GM19328 (cell line): ENCODE measurements around the gene MAMLD1.

Experiments used
- ATAC-seq: cut with Tn5 transposase; IDR thresholded peaks from one replicate; pipeline ENCODE4 v1.9.1; 2021; ENCODE audit warnings: mild to moderate bottlenecking, moderate library complexity; ENCODE audit not compliant: unreplicated experiment

Gene MAMLD1

DNA sequence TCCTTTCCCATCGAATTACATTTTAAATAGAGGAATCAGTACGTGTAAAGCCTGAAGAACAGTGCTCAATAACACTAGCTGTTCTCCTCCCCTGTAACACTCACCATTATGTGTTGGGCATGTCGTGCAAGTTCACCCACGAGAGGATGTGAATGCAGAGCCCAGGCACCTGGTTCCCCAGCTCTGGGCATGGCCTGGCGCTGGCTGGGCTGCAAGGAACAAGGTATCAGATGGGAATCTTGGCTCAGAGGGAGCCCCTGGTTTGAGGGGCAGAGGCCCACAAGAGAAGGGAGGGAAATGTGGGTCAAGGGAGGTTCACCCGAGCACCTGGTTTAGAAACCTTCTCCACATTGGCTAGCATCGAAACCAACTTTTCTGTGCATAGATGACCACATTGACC is 163.6 kb downstream of the MAMLD1 start:
- ATAC-seq = no peak

DNA sequence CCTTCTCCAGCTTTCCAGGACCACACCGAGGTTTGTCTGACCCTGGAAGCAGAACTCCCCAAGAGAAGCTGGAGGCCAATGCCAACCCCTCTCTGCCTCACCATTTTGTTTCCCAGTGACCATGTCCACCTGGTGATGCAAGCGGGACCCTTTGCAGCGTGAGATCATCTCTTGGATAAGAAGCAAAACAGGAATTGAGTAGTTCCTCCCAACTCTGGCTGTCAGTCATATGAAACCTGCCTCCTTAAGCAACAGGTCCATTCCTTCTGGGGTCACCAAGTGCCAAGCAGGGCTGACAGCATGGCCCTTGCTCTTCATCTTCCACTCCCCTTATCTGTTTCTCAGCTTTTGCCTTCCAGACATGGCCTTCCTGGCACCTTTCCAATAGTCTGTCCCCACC is 164.0 kb downstream of the MAMLD1 start:
- ATAC-seq = no peak

DNA sequence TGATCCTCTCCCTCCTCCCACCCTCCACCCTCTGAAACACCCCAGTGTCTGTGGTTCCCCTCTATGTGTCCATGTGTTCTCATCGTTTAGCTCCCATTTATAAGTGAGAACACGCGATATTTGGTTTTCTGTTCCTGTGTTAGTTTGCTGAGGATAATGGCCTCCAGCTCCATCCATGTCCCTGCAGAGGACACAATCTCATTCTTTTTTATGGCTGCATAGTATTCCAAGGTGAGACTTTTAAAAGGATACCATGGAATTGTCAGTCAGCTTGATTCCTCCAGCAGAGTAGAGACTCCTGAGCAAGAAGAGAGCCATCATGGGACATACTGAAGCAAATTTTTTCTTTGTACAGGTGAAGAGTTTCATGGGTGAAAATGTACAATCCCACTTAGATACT is 166.5 kb downstream of the MAMLD1 start:
- ATAC-seq = no peak

DNA sequence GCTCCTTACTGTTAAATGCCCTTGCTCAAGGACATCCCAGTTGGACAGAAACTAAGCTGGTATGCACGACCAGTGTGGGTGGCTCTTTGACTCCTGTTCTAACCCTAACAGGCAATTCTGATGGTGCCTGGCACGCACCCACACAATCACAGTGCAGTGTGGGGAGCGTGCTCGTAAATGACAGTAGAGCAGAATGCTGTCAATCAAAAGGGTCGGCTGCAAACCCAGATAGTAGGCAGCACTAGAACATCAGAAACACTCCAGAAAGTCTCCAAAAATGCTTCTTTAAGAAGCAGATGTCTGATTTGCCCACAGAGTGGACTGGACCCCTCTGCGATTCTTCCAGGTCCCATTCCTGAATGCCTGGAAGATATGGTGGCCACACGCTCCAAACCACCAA is 167.7 kb downstream of the MAMLD1 start:
- ATAC-seq = no peak

DNA sequence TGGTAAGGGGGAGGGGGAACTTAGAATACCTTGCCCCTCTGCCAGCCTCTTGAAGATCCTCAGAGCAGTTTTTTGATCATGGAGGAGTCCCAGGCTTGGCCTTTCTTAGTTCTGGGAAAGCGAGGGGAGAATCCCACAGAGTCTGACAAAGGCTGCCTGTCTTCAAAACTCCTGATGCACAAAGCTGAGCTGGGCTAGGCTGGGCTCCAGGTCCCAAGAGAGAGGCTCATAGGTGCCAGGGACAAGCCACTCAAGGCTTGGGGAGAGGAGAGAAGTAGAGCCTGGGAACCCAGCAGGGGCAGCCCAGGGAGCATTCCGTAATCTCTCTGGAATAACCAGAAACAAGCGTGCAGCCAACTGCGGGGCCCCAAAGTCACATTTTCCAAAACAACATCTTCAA is 168.3 kb downstream of the MAMLD1 start:
- ATAC-seq = no peak

DNA sequence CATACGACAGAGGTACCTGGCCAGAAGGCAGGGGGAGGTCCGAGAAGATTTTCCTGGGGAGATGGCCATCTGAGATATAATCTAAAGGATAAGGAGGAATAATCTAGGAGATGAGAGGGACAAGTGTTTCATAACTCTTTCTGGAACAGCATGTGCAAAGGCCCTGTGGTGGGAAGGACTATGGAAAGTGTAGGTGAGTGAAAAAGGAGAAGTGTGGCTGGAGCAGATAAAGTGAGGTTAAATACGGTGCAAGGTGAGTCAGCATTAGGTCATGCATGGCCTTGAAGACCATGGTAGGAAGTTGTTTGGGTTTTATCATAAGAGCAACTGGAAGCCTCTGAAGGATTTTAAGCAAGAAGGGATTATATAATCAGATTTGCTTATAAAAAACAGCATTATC is 170.7 kb downstream of the MAMLD1 start:
- ATAC-seq = no peak

DNA sequence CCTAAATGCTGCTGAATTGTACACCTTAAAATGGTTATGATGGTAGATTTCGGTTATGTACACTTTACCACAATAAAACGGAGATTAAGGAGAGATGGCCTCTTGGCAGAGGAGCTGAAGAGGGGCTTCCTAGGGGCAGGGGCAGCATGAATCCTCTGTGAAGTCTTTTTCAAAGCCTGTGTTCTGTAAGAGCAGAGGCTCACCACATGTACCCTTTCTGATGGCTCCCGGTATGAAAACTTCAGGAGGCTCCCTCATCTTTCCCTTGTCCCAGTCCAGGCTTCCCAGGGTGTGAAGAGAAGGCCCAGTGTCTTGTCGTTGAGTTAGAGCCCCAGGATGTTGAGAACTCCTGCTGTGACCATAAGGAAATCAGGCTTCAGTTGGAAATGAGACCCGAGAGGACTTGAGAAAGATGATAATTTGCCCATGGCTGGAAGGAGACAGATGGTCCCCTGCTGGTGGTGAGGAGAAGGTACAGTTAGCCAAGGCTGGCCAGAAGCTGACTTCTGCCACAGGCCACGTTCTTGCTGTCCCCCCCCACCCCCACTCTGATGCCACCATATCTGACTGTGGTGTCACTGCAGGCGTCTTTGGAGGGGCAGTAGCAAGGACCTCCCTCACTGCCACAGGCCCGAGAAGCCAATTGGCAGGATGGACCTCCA is 173.5 kb downstream of the MAMLD1 start:
- no peak for ATAC-seq

DNA sequence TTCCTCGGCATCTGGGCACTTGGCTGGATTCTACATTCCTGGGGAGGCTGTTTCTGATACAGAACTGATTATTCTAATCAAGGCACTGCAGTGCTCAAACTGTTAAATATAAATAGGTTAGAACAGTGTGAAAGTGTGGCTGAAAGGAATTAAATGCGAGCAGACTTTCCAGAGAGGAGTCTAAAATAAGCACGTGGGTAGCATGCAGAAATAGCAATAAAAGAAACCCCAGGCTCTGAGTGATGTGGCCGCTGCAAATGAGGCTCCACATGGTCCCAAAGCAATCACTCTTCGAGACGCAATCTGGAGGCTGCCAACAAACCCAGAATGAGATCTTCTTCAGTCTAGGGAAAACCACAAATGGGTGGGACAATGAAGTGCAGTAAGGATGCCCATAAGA is 174.7 kb downstream of the MAMLD1 start:
- no peak for ATAC-seq

DNA sequence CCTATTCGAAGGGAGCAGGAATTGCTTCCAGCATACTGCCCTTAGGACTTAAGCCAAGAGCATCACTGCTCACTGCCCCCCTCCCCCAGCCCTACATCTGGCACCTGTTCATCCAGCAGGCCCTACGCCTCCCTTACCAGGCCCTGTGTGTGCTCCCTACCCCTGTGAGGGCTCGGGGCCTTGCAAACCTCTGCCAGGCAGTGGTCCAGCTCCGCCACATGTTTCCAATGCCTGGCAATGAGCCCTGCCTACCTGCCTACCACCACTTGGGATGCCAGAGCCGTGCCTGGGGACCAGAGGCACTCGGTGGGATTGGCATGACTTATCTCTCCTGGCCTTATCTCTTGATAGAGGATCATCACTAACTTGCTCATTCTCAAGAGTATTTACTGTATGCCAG is 177.8 kb downstream of the MAMLD1 start:
- ATAC-seq = no peak

DNA sequence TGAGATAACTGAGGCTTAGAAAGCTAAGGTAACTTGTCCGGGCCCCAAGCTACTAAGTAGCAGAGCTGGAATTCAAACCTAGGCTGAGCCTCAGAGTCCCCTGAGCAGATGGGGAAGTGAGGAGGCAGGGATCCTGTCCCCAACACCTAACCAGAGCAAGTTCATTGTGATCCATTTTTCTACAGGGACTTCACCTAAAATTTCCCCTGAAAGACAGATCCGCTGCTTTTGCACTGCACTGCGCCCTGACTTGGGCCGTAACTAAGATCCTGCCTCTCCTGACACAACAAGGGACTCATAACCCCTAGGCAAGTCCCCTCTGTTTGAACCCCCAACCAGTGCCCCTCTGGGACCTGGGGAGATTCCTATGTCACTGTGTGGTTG is 179.7 kb downstream of the MAMLD1 start:
- peak; percentile 32 for ATAC-seq

DNA sequence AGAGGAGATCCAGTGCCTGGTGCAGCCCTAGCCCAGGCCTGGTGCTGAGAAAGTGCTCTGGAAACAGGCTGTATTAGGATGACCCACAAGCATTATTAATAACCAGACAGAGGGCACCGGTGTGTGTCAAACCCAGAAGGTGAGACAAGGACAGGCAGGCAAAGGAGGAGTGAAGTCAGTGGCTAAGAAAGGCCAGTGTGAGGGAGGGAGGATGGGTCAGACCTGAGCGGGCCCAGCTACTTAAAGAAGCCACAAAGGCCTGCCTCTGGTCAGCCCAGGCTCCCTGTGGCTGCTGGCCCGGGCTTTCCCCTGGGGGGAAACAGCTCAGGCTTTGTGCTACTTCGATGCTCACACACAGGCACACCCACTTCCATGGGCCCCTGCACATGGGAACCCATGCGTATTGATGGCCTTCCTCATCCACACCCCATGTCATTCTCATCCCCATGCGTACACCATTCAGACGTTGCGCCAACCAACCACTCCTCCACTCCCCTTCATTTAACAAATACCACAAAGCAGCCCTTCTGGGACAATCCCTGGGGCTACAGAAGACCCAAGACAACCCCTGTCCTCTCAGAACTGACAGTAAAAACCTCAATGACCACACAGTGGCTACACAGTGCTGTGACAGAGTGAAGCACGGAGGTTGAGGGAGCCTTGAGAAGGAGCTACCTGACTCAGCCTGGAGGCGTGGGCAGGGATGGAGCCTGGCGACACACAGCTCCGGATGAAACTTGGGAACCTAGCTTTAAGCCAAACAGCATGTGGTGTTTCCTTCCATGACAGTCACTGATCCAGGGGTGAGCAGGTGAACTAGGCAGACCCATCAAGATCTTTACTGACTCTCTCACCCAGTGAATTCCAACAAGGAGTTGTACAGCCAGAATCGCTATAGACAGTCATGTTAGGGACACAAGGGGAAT is 180.4 kb downstream of the MAMLD1 start:
- peak; percentile 32 for ATAC-seq

DNA sequence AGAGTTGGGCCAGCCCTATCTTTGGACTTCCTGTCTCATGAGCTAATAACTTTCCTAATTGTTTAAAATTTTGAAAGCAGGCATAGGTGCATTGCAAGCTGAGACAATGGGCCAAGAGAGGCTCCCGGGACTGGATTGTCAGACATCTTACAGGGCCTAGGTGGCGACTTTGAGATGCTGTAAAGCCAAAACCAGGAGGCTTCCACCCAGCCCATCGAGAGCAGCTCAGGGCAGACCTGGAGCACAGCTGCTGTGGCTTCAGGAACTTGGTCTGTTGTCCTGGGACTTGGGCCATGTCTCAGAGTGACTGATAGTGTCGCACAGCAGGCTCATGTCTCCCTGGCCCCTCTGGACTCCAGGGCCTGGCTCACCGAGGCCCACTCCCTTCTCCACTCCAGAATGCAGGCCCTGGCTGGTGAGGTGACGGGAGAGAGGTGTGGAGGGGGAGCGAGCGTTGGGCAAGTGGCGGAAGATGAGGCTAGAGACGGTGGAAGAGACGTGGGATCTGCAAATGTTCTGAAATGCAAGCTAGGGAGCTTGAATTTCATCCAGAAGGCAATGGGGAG is 181.2 kb downstream of the MAMLD1 start:
- ATAC-seq = no peak

DNA sequence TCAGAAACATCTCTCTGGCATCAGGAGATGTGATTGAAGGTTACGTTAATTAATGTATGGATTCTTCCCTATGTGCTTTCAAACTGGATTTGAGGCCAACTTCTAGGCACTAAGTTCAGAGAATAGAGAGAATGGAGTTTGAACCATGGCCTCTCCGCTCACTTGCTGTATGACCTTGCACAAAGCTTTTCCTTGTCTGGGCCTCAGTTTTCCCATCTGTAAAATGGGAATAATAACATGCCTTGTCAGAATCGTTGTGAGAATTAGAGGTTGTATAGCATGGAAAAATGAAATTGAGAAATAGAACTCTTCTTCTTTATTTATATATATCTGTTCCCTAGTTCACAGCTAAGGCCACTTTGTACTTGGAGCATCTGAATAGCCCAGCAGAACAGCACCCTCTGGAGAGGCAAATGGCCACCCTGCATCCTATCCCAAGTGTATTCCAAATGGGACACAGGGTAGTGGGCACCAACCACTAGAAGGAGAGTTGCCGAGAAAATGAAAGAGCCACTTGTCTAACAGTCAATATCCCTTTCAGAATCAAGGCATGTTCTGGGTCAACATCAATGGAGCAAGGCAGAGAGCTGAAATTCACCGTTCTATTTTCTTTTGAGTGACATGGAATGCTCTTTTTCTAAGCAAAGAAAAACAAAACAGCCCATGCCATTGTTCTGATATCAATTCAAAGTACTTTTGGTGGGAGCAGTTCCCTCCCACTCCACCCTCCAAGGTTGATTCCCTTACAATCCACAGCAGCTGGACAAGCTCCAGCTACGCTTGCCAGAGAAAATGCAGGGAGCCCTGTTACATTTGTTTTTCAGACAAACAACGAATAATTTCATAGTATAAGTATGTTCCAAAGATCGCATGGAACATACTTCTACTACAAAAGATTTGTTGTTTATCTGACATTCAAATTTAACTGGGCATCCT is 182.0 kb downstream of the MAMLD1 start:
- no peak for ATAC-seq

DNA sequence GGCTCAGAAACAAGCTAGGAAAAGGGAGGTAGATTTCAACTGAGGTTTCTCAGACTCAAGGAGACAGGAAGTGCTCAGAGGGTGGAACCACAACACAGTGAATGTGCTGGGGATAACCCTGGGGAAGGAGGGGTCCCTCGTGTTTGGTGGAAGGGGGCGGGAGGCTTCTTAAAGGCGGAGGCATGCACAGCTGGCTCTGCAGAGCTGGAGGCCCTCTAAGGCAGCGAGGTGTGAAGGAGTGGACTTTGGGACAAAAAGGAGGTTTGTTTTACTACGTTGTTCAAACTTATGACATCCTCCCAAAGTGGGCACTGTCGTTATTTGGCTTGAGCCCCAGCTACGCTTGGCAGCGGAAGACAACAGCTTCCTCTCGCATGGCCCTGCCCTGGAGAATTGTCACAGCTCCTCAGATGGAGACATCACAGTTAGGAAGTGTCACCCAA is 183.6 kb downstream of the MAMLD1 start:
- no peak for ATAC-seq

DNA sequence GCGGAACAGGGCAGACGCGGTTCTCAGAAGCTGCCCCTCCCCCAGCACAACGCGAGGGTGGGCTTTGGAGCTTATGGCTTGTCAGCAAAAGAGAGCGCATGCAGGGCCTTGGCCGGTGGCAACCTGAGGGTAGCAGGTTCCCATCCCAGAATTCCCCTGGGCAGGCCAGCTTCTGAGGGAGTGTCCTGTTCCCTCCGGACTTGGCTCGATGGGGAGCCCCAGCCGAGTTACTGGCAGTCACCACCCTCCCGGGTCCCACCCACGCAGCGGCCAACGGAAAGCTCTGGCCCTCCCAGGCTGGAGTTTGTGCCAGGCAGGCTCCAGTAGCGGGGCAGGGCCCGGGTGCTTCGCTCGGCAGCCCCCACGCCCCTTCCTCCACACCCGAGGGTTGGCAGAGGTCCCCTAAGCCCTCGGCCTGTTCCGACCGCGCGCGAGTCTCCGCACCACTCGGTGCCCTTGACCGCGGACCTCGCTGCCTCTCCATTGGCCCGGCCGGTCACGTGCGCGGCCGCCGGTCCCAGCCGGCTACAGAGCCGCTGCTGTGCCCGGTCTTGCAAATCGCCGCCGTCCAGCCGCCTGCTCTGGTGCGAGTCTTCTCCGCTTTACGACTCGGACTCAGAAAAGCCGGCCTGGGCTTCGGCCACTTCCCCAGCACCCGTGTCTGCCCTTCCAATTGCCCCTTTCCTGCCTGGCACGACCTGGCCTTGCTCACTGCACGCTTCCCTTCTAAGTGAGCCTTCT is 184.4 kb downstream of the MAMLD1 start:
- peak; percentile 52 for ATAC-seq

DNA sequence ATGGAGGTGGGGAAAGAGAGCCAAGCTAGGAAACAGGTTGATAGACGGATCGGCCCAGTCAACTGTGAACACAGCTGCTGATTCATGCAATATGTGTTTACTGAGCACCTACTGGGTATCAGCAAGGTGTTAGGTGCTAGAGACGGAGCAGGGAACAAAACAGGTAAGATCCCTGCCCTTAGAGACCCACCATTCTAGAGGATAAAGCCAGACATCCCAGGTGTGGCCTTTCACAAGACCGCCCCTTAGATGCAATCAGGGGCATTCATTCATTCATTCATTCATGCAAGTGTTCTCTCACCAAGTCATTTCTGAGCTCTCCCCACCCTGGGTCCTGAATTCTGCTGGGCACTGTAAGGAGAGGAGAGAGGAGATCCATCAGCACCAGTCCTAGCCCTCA is 185.1 kb downstream of the MAMLD1 start:
- ATAC-seq = no peak

DNA sequence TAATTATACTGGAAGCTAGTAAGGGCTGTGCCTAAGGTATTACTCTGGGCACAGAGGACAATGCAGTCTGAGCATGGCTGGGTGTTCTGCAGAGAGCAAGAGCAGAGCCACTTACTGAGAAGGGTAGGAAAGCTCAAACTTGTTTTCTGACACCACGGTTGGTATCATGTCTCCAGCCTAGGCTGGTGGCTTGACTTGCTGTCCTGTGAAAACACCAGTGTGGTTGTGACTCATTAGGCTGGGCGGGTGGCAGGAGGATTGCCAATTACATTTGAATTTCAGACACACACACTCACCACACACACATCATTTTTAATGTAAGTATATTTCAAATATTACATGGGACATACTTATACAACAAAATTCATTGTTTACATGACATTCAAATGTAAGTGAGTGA is 185.6 kb downstream of the MAMLD1 start:
- ATAC-seq = no peak

DNA sequence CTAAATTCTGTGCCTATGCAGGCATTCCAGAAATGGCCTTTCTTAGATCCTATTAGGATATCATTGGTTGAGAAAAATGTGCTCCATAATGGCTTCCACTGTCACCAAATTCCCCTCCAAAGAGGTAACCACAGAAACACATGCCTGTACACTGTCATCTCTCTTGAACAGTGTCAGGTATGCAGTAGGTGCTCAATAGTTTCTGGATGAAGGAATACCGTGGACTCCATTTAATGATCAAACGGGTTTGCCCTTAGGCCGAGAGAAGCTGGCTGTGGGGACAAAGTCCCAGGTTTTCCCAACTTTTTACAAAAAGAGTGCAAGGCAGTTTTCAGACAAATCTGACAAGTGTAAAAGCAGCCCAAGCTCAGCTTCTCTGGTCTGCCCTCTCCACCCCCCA is 188.8 kb downstream of the MAMLD1 start:
- no peak for ATAC-seq

DNA sequence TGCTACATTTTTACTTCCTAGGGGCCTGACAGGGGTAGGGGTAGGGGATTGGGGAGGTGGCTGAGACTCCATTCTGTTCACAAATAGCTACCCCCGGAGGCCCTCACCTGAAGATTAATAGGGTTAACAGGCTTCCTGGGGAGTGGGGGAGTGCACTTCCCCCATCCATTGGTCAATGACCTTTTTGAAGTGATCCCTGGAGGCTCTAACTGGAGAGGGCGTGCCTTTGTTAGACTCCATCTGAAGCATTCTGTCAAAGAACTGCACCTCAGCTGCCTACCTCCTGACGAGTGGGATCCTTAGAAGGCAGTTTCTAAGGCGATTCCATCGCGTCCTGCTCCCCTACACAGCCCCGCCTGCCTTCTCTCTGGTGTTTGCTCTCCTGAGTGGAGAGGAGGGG is 195.3 kb downstream of the MAMLD1 start:
- no peak for ATAC-seq
